Measurements from ENCODE around the gene MAGEB17.

GRCh38 chrX:16191605-16192004 is 24.3 kb downstream of the MAGEB17 start:
- no peak for TF ChIP-seq CTCF (IDR thresholded peaks at IDR 0.05)
- no peak for TF ChIP-seq POLR2AphosphoS5 (IDR thresholded peaks at IDR 0.05; ENCODE audit: insufficient read depth in 1 of 2, low read depth in 1 of 2)
- TF ChIP-seq POLR2A (IDR thresholded peaks at IDR 0.05): no peak

Data from vagina (tissue), 2 donors.